8988T (cell line): ENCODE measurements around the gene MACROD2.

Experiments
- DNase-seq: peaks from one replicate; pipeline ENCODE4 v3.0.0; 2011

MACROD2 gene

DNA sequence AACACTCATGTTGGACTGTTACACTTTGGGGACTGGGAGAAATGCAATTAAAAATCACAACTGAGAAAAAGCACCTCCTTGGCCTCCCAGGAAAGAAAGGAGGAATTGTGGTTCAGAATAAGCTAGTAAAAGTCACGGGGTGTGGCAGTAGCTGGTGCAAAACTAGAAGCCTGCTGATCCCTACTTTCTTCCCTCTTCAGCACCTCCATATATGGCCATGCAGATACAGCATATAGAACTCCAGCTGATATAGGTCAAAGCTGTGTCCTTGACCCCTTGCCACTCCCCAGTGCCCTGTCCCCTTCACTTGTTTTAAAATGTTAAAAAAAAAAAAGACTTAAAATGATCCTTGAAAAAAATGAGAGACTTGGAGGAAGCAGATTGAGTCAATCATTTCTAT, 347.6 kb downstream of the MACROD2 start:
- DNase-seq: no peak

GRCh38 chr20:14343491-14344065, 348.3 kb downstream of the MACROD2 start:
- DNase-seq: no peak

GRCh38 chr20:14344746-14345145, 349.4 kb downstream of the MACROD2 start:
- DNase-seq: no peak

DNA sequence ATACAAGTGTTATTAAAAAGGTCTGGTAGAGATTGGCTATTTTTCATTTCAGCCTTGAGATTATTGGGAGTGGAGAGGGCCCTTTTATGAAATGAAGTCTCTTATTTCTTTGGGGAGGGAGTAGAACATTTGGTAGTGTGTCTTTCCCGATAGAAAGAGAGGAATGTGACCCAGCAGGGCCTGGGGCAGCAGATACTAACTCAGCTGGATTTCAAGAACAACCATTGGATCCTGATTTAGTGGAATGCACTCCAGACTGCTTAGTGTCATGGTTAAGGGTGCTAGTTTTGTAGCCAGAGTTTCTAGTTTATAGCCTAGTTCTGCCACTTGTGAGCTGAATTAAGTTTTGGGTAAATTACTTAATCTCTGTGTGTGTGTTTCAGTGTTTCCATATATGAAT, 360.5 kb downstream of the MACROD2 start:
- DNase-seq: no peak

GRCh38 chr20:14360416-14360815, 365.1 kb downstream of the MACROD2 start:
- DNase-seq: no peak

GRCh38 chr20:14361509-14362345, 366.4 kb downstream of the MACROD2 start:
- DNase-seq: no peak

GRCh38 chr20:14374196-14374595, 378.9 kb downstream of the MACROD2 start:
- DNase-seq: no peak

DNA sequence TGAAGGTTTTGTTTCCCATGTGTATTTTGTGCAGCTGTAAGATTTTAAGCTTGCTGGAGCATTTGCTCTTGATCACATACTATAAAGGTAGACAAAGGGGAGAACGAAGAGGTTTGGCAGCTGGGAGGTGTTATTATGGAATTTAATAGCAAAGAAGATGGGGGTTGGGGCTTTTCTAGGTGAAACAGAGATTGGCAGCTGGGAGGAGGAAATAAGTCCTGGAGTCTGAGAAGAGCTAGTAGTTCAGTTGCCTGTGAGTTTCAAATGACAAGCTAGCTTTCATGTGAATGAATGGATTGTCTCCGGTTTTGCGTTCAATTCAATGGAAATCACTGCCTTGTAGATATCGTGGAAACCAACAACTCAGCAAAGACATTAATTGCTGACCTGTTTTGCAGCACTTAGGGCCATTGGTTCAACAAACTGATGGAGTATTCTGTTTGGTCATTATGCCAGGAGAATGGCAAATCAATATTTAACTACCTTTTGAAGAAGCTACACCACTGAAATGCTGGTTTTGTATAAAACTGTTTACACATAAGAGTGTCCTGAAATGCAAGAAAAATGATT, 380.2 kb downstream of the MACROD2 start:
- DNase-seq: no peak

- DNase-seq: no peak
Measured at GRCh38 chr20:14378326-14378725, 383.0 kb downstream of the MACROD2 start.

- DNase-seq: no peak
Measured at GRCh38 chr20:14383335-14383734, 388.0 kb downstream of the MACROD2 start.

DNA sequence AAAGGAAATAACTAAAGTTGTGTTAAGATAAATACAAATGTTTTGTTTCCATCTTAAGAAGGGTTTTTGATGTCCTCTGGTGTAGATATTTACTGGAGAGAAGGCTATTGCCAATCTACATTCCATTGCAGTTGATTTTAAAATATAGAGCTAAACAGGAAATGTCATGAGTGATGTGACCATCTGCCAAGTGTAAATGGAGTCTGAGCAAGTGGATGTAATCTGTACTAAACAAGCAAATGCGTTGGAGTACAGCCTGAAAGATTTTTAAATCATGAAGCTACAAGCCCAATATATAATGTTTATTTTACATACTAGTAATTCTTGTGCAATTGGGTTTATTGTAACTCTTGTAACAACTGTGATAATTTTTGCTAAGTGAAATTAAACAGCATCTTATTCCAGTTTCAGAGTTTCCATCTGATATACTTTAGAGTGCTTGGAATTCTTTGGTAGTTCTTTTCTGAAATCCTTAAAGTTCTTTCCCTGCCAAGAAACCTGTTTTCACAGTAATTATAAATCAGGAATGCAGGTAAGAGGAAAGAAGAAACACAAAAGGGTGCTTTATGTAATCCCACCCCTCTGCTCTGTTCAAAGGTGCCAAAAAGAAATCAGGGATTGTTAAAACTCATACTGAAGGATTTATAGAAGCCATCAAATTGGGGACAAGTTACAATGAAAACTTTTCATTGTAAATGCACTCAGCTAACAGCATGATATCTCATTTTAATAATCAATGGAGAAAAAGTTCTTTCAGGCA, 389.3 kb downstream of the MACROD2 start:
- DNase-seq: no peak

DNA sequence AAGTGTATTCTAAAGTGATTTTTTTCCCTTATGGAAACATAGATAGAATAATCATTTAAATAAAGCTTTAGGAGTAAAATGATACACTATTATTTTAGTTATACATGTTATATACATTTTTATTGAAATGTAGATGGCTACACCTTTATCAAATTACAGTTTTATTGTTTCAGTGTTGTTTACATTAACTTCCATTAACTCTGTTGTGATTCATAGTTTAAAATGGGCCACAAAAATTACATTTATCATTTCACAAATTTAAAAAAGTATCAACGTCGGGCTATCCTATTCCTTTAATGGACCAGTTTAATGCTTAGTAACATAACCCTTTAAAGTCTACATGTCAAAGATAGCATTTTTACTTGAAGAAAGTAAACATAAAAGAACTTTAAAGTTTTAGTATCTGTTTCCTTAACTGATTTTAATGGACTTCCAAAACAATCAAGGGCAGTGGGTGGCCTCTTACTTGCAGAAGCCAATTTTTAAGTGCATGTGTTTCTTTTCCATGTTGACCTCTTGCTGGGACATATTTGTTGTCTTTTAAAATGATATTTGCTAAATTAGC, 389.9 kb downstream of the MACROD2 start:
- no peak for DNase-seq

- DNase-seq: no peak
Measured at GRCh38 chr20:14386726-14387125, 391.4 kb downstream of the MACROD2 start.

DNA sequence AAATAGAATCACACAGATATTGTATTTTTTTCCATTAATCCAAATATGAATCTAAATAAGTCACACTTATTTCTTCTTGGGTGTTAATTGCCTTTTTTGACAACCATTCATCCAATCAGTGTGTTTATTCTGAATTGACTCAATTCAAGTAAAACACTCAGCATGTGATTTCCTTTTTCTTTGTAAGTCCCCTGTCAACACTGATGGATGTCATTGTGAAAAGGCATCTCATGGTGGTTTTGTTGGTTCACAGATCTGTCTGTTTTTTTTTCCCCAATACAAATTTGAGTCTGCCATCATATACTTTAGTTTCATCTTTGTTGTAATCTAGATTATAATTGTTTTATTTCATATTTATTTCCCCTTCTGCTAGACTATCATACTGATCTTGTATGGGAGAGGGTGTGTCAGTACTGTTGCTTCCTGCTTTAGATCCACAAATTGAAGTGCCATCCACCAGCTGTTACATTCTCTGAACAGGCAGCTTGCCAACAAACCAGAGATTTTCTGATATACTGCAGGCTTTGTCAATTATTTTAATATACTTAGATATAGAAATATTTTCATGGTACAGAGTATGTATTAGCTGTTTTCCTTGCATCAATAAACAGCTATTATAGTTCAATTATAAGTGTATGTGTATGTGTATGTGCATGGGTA, 406.3 kb downstream of the MACROD2 start:
- DNase-seq: no peak

DNA sequence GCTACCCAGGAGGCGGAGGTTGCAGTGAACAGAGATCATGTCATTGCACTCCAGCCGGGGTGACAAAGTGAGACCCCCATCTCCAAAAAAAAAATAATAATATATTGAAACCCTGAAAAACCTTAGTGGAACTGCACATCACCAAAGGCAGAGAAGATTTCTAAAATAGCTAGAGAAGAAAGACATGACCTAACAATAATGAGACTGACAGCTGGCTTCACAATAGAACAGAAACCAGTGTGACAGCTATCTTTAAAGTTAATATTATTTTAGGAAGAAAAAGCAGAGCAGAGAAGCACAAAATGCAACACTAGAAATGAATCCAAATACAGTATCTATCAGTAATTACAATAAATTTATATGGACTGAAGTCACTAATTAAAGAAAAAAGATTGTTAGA, 409.2 kb downstream of the MACROD2 start:
- no peak for DNase-seq

DNA sequence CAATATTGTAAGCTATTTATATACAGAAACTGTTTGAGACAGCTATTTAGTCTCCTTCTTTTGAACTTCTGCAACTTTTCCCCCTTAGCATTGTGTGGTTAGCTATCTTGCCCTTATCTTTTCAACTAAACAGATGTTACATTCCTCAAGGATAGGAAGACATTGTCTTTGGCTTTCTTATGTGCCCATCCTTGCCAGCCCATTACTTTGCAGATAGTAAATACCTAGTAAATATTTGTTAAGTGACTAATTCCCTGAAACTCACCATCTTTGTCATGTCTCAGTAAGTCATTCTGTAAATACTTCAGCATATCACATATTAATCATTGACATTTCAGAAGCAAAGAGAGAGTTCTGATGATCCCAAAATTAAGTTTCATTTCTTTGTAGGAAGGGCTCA, 411.2 kb downstream of the MACROD2 start:
- no peak for DNase-seq

GRCh38 chr20:14407336-14407735, 412.0 kb downstream of the MACROD2 start:
- DNase-seq: no peak

- no peak for DNase-seq
Measured at GRCh38 chr20:14410869-14411555, 415.7 kb downstream of the MACROD2 start.

DNA sequence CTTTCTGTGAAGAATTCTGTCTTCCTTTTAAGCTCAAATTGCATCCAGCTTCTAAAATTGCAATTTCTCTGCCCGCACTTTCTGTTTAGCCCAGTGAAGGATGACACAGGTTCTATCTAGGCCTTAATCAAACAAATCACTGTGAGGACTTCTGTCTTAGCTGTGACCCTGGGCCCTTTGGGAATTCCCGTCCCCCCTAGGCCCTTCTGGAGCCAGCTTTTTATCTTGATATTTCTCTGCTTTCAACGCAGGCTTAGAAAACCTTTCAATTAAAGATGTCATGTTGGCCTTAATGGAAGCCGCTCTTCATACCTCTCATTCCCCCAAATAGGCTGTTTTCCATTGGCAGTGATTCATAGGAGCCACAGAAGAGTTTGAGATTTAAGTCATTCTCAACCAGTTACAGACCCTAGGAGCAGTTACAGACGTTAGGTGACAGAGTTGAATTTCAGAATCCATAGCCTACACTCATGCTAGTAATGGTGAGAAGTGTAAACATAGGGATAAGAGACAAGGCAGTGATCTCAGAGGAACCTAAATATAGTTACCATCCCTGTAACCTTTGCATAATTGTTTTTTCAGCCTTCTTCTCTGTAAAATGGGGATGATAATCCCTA, 416.9 kb downstream of the MACROD2 start:
- DNase-seq: no peak

DNA sequence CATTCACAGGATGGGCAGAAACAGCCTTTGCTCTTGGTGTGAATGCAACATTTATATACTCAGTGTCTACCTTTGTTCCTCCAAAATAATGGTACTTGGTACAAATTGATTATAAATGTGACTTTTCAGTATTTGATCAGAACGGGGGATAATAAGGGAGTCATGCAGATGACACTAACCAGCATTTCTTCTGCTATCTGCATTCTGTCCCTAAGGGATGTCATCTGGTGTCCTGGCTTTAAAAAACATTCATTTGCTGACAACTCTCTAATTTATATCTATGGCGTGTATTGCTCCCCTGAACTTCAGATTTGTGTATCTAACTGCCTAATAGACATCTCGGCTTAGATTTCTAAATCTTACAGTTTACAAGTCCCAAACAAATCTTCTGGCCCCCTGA, 418.5 kb downstream of the MACROD2 start:
- DNase-seq: no peak

- no peak for DNase-seq
Measured at GRCh38 chr20:14414560-14414959, 419.2 kb downstream of the MACROD2 start.

- no peak for DNase-seq
Measured at GRCh38 chr20:14415467-14415866, 420.2 kb downstream of the MACROD2 start.
